GM21515 (cell line): Measurements from ENCODE around the gene POPDC3.
"Not testable (repeated sequence)": the region's sequence is repeated elsewhere in the genome, so short reads cannot be mapped to it uniquely, and the experiment has no call there.

Experiments
- ATAC-seq: cut with Tn5 transposase; IDR thresholded peaks from one replicate; pipeline ENCODE4 v1.9.1; 2021; ENCODE audit not compliant: unreplicated experiment

POPDC3 gene

GRCh38 chr6:105196076-105196475 is 16.3 kb upstream of the POPDC3 start:
- no peak for ATAC-seq

- no peak for ATAC-seq
Observed at GRCh38 chr6:105194591-105194990, 14.8 kb upstream of the POPDC3 start.

- ATAC-seq = no peak
Observed at GRCh38 chr6:105194106-105194505, 14.3 kb upstream of the POPDC3 start.

- ATAC-seq = no peak
Observed at GRCh38 chr6:105193647-105194046, 13.8 kb upstream of the POPDC3 start.

GRCh38 chr6:105192707-105193465 is 13.1 kb upstream of the POPDC3 start:
- no peak for ATAC-seq

- no peak for ATAC-seq
Observed at GRCh38 chr6:105191351-105191750, 11.5 kb upstream of the POPDC3 start.

GRCh38 chr6:105189026-105189820 is 9.4 kb upstream of the POPDC3 start:
- no peak for ATAC-seq

GRCh38 chr6:105188251-105188650 is 8.4 kb upstream of the POPDC3 start:
- no peak for ATAC-seq

- no peak for ATAC-seq
Observed at GRCh38 chr6:105186576-105186975, 6.8 kb upstream of the POPDC3 start.

GRCh38 chr6:105184921-105185320 is 5.1 kb upstream of the POPDC3 start:
- no peak for ATAC-seq

- no peak for ATAC-seq
Observed at GRCh38 chr6:105181981-105182515, 2.2 kb upstream of the POPDC3 start.

GRCh38 chr6:105178636-105179035 is 1.2 kb downstream of the POPDC3 start:
- ATAC-seq = no peak

- ATAC-seq = no peak
Observed at GRCh38 chr6:105178110-105178509, 1.7 kb downstream of the POPDC3 start.

- ATAC-seq = no peak
Observed at GRCh38 chr6:105177556-105177955, 2.3 kb downstream of the POPDC3 start.

- ATAC-seq = no peak
Observed at GRCh38 chr6:105174512-105174911, 5.3 kb downstream of the POPDC3 start.

- ATAC-seq = not testable (repeated sequence)
Observed at GRCh38 chr6:105172515-105172914, 7.3 kb downstream of the POPDC3 start.

GRCh38 chr6:105170059-105170458 is 9.8 kb downstream of the POPDC3 start:
- ATAC-seq = no peak

- no peak for ATAC-seq
Observed at GRCh38 chr6:105167914-105168313, 11.9 kb downstream of the POPDC3 start.

- no peak for ATAC-seq
Observed at GRCh38 chr6:105164418-105164817, 15.4 kb downstream of the POPDC3 start.

- no peak for ATAC-seq
Observed at GRCh38 chr6:105163183-105163582, 16.6 kb downstream of the POPDC3 start.

GRCh38 chr6:105162377-105162776 is 17.4 kb downstream of the POPDC3 start:
- ATAC-seq = no peak

GRCh38 chr6:105161421-105161820 is 18.4 kb downstream of the POPDC3 start:
- ATAC-seq = no peak
